ENCODE data around the gene GGA1.
"Not testable (repeated sequence)": the region's sequence is repeated elsewhere in the genome, so short reads cannot be mapped to it uniquely, and the experiment has no call there.

The GGA1 gene

GRCh38 chr22:37654563-37655251 lies 46.1 kb downstream of the GGA1 start:
- no peak overlapping the region for H3K27ac ChIP-seq
- no peaks in the 10 kb centered on the region for H3K9me3 ChIP-seq (ENCODE audit: severe bottlenecking)
- H3K27me3 ChIP-seq (ENCODE audit: insufficient read depth, low read depth, severe bottlenecking): no peaks in the 10 kb centered on the region
- no peak for TF ChIP-seq CTCF (IDR thresholded peaks at IDR 0.05; ENCODE audit: low read depth, low read length)
- no peak for DNase-seq
- H3K36me3 ChIP-seq: peaks cover 7% of the 10 kb centered on the region
- no peak overlapping the region for H3K4me3 ChIP-seq (ENCODE audit: low read depth, low read length)

DNA sequence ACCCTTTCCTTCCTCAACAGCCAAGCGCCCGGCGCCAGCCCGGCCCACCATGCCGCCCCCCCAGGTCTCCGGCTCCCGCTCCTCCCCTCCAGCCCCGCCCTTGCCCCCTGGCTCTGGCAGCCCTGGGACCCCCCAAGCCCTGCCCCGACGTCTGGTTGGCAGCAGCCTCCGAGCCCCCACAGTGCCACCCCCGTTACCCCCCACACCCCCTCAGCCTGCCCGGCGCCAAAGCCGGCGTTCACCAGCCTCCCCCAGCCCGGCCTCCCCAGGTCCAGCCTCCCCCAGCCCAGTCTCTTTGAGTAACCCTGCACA lies 46.6 kb downstream of the GGA1 start:
- Histone ChIP-seq H3K9me3 (ENCODE audit: severe bottlenecking) (no peaks in the 10 kb centered on the region), H3K27ac (no peak overlapping the region), H3K27me3 (ENCODE audit: insufficient read depth, low read depth, severe bottlenecking) (no peaks in the 10 kb centered on the region), H3K36me3 (peaks cover 9% of the 10 kb centered on the region), H3K4me3 (ENCODE audit: low read depth, low read length) (no peak overlapping the region)
- no peak for TF ChIP-seq CTCF (IDR thresholded peaks at IDR 0.05; ENCODE audit: low read depth, low read length)
- no peak for DNase-seq

GRCh38 chr22:37656583-37656982 lies 47.9 kb downstream of the GGA1 start:
- peaks cover 10% of the 10 kb centered on the region for H3K36me3 ChIP-seq
- not testable (repeated sequence) for H3K4me3 ChIP-seq (ENCODE audit: low read depth, low read length); H3K27ac ChIP-seq; H3K9me3 ChIP-seq (ENCODE audit: severe bottlenecking); DNase-seq; H3K27me3 ChIP-seq (ENCODE audit: insufficient read depth, low read depth, severe bottlenecking)

- no peaks in the 10 kb centered on the region for H3K27me3 ChIP-seq (ENCODE audit: insufficient read depth, low read depth, severe bottlenecking)
- TF ChIP-seq CTCF (IDR thresholded peaks at IDR 0.05; ENCODE audit: low read depth, low read length): no peak
- no peak for DNase-seq
- peaks cover 17% of the 10 kb centered on the region for H3K36me3 ChIP-seq
- no peaks in the 10 kb centered on the region for H3K9me3 ChIP-seq (ENCODE audit: severe bottlenecking)
- peak overlapping the region; percentile 70 for H3K4me3 ChIP-seq (ENCODE audit: low read depth, low read length)
- peak overlapping the region; percentile 77 for H3K27ac ChIP-seq
These were observed 49.0 kb downstream of the GGA1 start for GRCh38 chr22:37657590-37658132.

- Histone ChIP-seq H3K36me3 (peaks cover 19% of the 10 kb centered on the region), H3K9me3 (ENCODE audit: severe bottlenecking) (no peaks in the 10 kb centered on the region), H3K27me3 (ENCODE audit: insufficient read depth, low read depth, severe bottlenecking) (no peaks in the 10 kb centered on the region), H3K4me3 (ENCODE audit: low read depth, low read length) (peak within 1 kb of the TSS; percentile 73), H3K27ac (peak within 1 kb of the TSS; percentile 77)
- peak; percentile 99 for DNase-seq
- TF ChIP-seq CTCF (IDR thresholded peaks at IDR 0.05; ENCODE audit: low read depth, low read length): no peak
These were observed 49.8 kb downstream of the GGA1 start, which contains the start of gene PDXP for GRCh38 chr22:37658133-37659065. Gene PDXP, plus strand, starts transcription at chr22:37658723. Its CDS starts 60 bp downstream, at chr22:37658783.

Measured in WERI-Rb-1 (cell line).